Activated T-cell treated with anti-CD3 and anti-CD28 coated beads for 24 hours (primary cell): ENCODE data around the gene KIAA2012.

ENCODE experiments used
- DNase-seq: peaks from one replicate; pipeline ENCODE4 v3.0.0-alpha.2; 2020; ENCODE audit warnings: low read depth

Gene KIAA2012

DNA sequence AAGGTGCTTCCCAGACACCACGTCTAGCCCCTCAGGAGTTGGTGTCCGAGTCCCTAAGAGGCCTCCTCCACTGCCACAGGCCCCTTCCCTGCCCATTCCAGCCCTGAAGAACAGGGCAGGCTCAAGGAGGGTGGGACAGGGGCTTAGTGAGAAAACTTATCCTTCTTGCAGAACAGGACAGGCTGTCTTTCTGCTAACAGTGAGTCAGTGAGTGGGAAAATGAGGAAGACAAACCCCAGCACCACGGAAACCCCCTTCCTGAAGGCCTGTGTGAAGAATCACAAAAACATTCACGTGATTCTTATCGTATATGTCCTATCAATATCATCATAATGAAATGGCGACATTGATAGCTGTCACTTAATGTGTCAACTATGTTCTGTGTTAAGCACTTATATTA lies 29.6 kb upstream of the KIAA2012 start:
- no peak for DNase-seq

DNA sequence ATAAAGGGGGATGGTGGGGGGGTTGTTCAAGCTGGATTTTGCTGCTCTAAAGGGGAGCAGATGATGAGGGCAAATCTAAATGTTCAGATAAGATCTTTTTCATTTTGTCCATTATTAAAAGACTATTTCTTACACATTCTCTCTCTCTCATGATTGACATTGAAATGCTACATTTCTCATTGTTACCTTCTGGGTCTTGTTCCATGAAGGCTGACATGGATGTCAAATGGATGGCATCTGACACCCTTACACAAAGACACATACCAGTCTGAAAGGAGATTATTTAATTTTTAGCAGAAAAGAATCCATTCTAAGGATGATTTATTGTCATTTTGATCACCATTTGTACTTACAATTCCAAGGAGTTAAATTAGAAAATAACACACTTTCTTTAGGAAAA lies 28.3 kb upstream of the KIAA2012 start:
- no peak for DNase-seq

DNA sequence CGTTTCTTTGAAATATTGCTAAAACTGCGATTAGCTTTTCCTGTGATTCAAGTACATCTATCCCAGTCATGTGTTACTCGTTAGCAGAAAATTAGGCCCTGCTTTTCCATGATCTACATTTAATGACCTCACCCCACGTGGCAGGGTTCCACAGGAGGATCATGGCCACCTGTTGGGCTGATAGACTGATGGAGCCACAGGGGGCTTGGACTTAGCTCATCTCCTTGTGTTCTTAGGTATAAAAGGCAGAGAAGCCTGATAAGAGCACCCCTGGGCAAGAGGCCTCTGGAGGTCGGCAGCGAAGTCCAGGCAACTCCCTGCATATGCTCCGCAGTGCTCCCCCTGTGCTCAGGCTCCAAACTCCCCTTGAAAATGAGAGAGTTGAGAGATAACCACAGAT lies 26.5 kb upstream of the KIAA2012 start:
- no peak for DNase-seq

DNA sequence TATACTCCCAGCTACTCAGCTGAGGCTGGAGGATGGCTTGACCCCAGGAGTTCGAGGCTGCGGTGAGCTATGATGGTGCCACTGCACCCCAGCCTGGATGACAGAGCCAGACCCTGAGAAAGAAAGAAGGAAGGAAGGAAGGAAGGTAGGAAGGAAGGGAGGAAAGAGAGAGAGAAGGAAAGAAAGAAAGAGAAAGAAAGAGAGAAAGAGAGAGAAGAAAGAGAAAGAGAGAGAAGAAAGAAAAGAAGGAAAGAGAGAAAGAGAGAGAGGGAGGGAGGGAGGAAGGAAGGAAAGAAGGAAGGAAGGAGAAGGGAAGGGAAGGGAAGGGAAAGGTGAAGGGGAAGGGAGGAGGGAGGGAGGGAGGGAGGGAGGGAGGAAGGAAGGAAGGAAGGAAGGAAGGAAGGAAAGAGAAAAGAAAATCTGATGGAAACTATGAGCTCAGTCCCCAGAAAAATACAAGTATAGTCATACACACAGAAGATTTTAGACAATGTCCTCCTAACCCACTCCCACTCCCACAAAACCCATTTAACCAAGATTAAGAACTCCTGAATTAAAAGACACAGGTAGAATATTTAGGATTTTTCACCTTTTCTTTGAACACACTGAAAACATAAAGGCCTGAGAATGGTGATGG lies 23.8 kb upstream of the KIAA2012 start:
- DNase-seq: no peak

DNA sequence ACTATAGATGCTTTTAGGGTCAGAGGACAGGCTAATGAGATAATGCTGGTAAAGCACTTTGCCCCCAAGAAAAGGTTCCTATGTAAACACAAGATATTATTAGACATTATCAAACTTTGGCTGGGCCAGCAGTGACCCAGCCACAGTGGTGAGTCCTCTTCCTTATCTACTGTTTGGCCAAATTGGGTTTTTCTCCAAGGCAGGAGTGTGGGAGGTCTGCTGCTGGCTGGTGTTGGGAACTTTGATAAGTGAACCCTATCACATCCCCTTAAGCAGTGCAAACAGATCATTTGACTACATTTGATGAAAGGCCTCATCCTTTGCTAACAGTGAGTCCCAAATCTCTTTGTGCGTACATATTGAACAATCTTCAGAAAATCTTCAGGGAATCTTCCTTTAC lies 23.2 kb upstream of the KIAA2012 start:
- DNase-seq: no peak

DNA sequence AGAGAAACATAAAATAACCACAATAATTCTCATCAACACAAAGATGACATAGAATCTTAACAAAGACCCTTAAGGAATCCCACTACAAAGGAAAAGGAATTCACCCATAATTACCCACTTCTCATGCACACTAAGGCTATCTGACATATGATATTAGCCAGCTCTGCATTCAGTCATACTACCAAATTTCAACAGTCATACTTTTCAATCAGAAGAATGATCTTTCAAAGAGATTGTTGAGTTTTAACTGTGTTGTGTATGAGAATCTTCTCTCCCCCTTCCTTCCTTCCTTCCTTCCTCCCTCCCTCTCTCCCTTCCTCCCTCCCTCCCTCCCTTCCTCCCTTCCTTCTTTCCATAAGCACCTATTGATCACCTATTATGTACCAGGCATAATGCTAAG lies 22.4 kb upstream of the KIAA2012 start:
- no peak for DNase-seq

DNA sequence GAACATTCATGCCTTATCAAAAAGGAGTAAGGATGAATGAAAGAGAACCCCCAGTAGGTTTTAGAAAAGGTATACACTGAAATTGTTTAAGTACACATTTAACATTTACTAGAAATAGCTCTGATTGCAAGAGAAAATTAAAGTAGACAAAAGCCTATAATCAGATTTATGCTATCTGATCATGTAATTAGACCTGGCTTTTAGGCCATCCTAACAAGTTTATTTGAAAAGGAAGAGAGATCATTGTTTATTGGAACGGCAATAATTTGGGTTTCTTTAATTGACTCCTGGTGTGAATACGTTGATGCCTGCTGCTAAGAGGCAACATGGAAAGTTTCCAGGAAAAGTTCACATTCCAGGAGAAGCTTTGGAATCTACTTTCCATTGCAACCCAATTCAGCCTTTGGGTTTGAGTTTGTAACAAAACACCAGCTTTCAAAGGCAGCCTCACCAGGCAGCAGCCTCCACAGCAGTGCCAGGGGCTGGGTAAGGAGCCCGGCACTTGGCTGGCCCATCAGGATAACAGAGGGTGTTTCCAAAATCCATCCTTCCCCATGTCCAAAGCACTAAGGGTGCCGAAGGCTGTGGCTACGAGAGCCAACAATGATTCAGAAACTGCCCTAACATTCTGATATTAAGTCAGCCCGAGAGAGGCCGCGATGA lies 21.4 kb upstream of the KIAA2012 start:
- DNase-seq: no peak

DNA sequence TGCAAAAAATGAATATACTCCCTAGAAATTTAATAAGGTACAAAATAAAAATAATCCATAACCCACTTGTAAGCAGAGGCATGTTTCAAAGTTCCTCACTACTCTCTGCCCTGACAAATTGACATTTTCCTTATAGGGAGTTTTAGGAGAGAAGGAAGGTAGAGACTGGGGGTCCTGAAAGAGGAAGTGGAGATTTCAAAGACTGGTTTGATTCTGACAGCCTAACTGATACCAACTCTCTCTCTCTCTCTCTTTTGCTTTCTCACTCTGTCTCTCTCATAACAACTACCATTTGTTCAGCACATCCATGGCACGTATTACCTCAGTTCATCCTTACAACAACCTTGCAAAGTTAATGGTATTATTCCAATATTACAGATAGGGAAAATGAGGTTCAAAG lies 20.8 kb upstream of the KIAA2012 start:
- no peak for DNase-seq

DNA sequence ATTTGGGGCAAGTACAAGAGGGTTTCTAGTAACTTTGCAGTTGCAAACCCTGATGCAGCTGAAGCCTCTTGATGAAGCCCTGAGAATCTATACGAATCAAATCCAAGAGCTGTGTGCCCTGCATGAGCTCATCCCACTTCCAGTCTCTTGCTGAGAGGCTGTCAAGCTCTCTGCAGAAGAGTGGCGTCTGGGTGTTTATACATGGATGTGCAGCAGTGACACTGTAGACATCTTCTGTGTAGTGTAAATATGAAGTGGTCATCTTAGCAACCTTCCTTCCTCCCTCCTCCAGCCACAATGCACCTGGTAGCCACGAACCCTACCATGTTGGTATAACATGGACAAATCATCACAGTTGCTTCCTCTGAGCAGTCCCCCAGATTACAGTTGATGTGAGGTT lies 18.4 kb upstream of the KIAA2012 start:
- no peak for DNase-seq

DNA sequence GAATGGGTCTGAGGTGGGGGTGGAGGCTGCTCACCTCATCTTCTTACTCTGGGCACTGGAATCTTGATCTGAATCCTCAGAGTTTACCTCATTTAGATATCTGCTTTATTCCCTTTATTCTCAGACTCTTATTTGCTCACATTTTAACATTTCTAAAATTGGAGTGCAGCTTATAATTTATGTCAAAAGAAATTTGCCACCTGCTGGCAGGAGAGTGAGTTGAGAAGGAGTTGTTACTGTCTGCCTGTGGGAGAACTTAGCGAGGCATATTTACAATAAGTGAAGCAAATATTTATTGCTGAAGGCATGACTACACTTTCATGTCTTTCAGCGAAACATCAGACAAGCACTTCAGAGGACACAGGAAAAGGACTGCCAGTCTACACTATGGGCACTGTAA lies 16.4 kb upstream of the KIAA2012 start:
- DNase-seq: no peak

DNA sequence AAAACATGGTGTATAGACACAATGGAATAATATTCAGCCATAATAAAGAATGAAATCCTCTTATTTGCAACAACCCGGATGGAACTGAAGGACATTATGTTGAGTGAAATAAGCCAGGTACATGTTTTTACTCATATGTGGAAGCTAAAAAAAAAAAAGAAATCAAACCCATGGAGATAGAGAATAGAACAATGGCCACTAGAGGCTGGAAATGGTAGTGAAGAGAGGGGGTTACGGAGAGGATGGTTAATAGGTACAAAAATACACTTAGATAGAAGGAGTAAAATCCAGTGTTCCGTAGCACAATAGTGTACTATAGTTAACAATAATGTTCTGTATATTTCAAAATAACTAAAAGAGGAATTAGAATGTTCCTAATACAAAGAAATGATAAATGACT lies 12.8 kb upstream of the KIAA2012 start:
- DNase-seq: no peak

DNA sequence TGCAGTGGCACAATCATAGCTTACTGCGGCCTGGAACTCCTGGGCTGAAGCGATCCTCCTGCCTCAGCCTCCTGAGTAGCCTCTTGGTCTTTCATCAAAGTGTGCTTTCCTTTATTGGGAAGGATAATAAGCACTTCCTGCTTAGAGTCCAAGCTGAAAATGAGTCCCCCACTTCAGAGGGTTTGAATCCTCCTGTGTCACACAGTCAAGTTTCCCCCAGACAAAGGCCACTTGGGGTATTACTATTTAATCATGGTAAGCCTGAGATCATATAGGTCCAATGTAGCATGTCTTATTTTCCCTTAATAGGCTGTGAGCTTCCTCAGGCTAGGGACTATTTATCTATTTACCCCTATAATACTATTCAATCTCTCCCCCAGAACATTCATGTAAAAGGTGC lies 11.4 kb upstream of the KIAA2012 start:
- DNase-seq: no peak

DNA sequence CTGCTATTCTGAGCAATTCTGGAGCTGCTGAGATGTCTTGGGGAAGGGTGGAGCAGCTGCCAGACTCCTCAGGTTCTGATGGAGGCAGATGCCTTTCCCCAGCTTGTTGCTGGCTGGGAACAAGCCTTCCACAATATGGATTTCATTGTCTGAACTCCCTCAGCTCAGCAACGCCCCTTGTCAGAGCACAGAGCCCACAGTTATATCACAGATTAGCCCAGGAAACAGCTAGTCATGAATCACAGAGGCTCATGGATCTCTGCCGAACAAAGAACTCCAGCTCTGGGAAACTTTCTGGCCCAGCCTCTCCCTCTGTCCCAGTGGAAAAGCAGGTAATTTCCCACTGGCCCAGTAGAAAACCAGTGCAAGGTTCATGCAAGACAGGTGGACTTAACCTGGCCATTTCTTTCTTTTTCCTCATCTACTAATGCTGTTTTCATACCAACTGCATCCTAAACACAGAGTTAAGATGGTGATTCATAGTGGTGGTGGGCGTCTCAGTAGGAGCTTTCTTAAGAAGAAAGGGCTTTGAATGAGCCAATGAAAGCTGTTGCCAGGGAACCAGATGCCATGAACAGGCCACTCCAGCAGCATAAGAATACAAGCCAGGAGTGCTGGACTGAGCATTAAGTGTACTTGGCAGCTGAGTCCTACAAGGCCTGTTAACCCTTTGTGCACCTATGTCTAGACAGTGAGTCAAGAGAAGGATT lies 8.7 kb upstream of the KIAA2012 start:
- no peak for DNase-seq

DNA sequence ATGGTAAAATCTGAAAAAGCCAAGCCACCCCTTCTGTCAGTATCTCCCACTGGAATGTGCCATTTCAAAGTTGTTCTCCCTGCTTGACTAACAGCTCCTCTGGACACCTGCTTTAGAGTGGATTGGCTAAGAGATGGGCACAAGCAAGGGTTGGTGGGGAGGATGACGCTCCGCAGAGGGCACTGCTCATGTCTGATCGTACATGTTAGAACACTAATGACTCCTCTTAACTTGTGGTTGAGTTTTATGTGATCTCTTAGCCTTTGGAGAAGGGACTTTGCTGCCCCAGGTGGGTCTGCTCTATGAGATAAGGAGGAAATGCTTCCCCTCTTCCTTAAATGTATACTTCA lies 8.2 kb upstream of the KIAA2012 start:
- DNase-seq: no peak

DNA sequence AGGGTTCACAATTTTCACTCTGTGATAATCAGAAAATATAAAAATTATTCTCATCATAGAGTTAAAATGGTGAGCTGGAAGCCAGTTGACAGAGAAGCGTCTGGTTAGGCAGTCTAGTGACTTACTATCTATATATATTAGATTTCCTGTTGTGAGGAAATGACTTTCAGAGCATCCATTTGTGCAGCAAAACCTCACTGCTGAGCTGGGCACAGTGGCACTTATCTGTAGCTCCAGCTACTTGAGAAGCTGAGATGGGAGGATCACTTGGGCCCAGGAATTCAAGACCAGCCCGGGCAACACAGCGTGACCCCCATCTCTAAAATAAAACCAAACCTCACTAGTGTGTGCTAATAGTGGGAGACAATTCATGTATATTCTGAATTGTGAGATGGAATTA lies 7.2 kb upstream of the KIAA2012 start:
- no peak for DNase-seq

DNA sequence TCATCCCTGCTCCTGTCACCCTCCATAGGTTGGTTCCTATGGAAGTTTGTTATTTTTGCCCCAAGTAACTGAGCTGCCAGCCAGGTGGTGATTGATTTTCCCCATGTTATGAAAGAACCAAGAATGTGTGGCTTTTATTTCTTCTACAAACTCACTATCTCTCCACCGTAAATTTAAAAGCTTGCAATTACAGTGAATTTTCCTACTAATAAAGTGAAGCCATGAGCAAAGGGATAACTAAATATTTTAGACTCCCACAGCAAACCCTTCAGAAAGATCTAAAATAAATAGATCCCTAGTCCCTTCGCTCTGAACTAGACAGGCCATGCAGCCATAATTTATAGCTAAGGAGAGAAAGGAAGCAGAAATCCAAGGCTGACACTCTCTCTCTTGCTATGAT lies 6.2 kb upstream of the KIAA2012 start:
- DNase-seq: no peak

DNA sequence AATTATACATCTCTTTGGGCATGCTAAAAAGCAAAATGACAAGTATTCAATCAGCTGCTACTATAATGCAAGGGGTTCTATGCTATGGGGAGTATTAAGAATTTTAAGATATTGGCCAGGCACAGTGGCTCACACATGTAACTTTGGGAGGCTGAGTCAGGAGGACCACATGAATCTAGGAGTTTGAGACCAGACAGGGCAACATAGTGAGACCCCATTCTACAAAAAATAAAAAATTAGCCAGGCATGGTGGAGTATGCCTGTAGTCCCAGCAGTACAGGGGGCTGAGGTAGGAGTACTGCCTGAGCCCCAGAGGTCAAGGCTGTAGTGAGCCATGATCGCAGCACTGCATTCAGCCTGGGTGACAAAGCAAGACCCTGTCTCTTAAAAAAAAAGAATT lies 5.5 kb upstream of the KIAA2012 start:
- DNase-seq: no peak

DNA sequence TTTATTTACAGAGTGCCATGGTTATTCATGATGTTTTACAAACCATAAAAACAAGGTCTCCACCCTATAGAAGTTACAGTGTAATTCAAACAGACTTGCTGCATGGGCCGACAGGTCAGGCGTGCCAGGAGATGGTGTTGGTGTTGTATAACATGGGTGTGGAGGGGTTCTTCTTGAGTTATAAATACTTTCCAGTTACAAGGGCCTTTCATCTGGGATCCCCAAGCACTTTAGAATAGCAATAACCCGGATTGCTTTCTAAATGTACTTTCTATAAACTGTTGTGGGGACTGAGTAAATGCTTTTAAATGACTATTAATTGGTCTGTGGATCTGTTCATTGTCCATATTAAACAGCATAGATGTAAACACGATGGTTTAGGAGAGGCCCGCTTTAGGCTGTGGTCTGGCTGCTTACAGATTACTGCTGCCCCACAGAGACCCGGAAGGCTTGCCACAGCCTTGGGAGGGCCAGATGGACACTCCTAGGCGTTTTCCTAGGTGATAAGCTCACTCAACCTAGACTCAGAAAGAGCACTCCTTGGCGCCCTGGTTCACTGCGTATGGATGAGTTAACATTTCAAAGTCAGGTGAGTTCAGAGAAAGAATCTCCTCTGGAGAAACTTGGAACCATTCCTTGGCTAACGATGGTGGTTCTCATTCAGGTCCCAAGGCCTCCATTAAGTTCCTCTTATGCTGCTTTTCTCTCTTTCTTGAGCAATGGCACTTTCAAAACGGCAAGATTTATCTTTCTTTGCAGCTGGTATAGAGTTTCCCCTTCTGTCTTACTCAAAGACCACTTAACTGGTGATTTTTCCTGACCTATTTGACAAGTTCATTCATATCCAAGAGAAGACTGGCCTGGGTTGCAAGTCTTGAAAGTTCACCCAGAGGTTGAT lies 3.6 kb upstream of the KIAA2012 start:
- DNase-seq: no peak

DNA sequence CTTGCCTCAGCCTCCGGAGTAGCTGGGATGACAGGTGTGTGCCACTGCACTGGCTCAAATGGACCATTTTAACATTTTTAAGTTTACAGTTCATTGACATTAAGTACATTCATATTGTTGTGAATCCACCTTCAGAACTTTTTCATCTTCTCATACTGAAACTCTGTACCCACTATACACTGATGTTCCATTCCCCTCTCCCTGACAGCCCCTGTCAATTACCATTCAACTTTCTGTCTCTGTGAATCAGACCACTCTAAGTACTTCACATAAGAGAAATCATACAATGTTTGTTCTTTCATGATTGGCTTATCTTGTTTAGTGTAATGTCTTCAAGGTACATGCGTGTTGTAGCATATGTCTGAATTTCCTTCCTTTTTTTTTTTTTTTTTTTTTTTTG lies 1.9 kb upstream of the KIAA2012 start:
- no peak for DNase-seq

DNA sequence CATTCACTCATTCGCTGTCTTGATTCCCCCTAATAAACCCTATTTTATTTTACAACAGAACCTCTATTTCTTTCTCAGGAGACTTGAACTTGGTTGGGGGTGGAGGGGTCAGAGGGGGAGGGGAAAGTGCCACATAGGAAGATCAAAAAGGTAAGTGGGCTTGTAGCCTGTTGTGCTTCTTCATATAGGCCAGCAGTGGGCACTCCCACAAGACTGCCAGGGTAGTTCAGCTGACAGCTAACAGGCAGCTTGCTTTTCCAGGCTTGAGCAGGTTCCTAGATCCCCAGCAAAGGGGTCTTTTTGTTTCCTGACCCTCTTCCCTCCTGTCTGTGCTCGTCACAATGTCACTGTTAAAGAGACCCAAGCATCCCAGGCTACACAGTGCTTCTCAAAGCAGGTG lies 829 bp upstream of the KIAA2012 start:
- DNase-seq: no peak

DNA sequence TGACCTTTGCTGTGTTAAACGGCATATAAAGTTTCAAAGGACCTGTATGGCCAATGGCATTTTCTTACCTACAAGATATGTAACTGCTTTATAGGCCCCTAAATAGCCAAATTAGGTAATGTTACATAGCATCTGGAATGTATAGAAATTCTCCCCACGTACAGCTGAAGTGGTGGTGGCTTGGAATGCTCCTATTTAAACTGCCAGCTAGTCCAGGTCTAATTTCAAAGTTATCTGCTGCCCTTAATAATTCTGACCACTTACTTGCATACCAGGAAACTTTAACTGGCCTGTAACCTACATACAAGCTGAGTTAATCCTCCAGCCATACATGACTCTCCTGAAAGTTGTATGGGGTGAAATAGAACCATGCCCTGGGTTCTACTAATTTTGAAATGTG lies 1.3 kb downstream of the KIAA2012 start:
- DNase-seq: no peak

DNA sequence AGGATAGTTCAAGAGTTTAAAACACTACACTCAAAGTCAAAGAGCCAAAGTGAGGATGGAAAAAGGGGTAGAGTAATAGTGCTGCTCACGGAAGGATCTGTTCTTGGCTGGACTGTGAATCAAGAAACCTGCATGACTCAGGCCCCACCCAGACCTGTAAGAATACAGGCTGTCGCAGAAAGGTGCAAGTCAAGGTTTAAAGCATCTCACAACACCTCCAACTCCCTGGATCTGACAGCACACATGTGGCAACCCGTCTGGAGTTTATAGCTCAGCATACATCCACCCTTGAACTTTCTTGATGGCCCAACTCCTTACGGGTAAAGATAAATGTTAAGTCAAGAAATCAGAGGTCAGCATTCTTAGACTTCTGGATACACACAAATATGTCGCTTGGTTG lies 6.3 kb downstream of the KIAA2012 start:
- DNase-seq: no peak

DNA sequence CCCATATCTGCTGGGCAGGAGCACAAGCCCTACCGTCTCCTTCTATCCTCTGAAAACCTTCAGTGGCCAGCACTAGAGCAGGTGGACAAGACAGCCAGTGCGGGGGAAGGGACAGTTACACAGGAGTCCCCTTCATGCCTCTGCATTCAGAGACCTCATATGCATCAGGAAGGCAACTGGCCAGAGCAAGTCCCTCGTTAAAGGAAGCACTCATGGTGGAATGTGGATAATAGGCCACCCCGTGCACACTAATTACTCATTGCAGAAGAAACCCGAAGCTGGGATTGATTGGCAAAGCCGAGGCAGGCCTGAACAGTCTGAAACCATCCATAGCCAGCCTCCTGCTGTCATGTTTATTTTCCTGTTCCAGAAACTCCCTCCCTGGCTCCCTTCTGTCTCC lies 11.2 kb downstream of the KIAA2012 start:
- DNase-seq: no peak
